ENCODE data around the gene IMP3. TPM values are rescaled to one million over a fixed set of nuclear protein-coding genes. Genes with fewer than 3 reads are reported as not detected.

The IMP3 gene
- total and polyA plus RNA-seq, 5 donors, result 39.4 to 49.3 (median 47.9) TPM

DNA sequence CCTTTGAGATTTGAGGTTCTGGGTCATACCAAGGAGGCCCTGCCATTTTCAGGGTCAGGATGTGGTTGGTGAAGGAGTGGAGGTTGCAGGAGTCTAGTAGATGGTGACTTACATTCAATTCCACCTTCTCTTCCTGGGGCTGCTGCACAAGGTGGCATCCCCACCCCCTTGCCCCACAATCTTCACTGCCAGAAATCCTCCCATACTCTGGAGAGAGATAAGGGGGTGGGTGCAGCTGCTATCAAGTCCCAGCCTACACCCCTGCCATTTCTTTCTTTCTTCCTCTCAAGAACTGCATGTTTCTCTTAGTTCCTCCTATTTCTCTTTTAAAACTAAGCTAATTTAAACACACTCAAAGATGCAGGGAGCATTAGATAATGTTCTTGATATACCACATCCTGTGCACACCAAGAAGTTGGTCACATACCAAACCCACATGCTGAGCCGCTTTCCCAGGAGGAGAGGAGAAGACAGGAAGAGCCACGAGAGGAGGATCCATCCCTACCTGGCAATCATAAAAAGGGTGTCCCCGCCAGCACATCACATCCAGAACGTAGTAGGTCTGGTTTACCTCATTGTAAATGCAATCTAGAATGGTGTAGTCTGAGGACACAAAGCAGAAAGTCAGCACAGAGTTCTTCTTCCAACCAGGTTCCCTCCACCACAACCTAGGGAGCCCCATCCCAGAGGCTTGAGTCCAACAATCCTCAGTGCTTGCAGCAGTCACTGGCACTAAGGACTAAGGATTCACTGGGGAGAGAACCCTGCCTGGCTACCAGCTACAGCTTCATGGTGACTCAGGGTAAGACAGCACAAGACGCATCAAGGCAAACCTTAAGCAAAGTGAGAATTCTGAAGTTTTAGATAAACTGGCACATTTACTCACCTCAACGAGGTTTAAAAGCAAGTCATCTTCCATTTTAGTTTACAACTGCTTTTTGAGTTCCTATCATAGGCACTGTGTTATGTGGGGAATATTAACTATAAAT, 33.0 kb downstream of the IMP3 start:
- no peak overlapping the region for H3K27ac ChIP-seq (ENCODE audit: low read length)
- no peaks in the 10 kb centered on the region for H3K9me3 ChIP-seq (ENCODE audit: control insufficient read depth, low read length)
- 80% methylated on average over 6 of the region's 6 CpGs for WGBS
- no peaks in the 10 kb centered on the region for H3K27me3 ChIP-seq (ENCODE audit: control insufficient read depth, insufficient read depth)
- intact Hi-C loops (cut with DNase I), result no loop called here
- no peaks in the 10 kb centered on the region for H3K4me1 ChIP-seq (ENCODE audit: control insufficient read depth, insufficient read depth, low read length)
- no peak overlapping the region for H3K4me3 ChIP-seq (ENCODE audit: low read length)
- DNase-seq, result no peak
- ATAC-seq, result no peak

DNA sequence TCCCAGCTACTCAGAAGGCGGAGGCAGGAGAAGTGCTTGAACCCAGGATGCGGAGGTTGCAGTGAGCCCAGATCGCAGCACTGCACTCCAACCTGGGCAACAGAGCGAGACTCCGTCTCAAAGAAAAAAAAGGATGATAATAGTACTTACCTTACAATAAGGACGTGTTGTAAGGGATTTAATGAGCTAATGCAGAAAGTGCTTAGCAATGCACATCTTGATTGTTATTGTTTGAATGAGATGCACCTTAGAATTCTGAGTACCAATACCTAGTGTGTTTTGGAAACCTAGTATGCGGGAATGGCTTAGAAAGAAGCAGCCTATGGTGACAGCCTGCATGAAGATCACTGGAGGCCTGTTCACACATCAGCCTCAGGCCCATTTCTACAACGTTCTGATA, 34.0 kb downstream of the IMP3 start:
- Histone ChIP-seq H3K27ac (ENCODE audit: low read length) (no peak overlapping the region), H3K4me1 (ENCODE audit: control insufficient read depth, insufficient read depth, low read length) (no peaks in the 10 kb centered on the region), H3K4me3 (ENCODE audit: low read length) (no peak overlapping the region), H3K27me3 (ENCODE audit: control insufficient read depth, insufficient read depth) (no peaks in the 10 kb centered on the region), H3K9me3 (ENCODE audit: control insufficient read depth, low read length) (no peaks in the 10 kb centered on the region)
- DNase-seq (no peak), ATAC-seq (no peak)
- intact Hi-C loops (cut with DNase I), result no loop called here
- WGBS, result 93% methylated on average over 8 of the region's 8 CpGs

DNA sequence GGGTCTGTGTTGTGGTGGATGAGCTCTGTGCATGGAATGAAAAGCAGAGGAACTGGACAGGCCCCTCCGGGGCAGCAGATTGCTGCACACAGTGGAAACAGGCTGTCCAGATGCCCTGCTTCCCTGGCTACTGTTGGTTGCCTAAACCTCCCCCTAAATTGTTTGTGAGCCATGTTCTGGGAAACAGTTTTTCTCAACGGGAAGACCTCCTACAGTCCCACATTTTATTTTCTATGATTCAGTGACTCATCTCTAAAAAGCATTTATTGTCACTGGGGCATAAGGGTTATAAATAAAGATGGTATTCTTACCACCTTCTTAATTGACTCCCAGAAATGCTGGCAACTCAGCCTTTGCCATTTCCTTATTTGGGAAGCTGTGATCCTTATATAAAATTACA, 40.6 kb downstream of the IMP3 start:
- no peak overlapping the region for H3K27ac ChIP-seq (ENCODE audit: low read length)
- WGBS, result 64% methylated on average over 2 of the region's 2 CpGs

DNA sequence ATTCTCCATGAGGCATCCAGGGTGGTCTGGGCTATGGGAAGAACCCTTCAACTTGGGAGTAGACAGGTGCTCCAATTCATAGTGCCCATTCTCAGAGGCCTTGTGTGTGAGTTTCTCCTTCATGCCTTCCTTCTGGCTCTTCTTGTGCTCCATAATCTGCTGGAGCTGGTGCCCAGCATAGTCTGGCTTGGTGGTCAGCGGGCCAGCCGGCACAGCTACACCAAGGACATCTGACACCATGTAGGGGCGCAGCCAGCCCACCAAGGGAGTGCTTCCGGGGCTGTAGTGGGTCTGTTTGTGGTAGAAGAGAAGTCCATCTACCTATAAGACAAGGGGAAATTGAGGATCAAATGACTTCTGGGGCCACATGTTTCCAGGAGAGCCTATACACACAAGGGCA, 41.7 kb downstream of the IMP3 start:
- no peaks in the 10 kb centered on the region for H3K4me1 ChIP-seq (ENCODE audit: control insufficient read depth, insufficient read depth, low read length)
- H3K27ac ChIP-seq (ENCODE audit: low read length), result no peak overlapping the region
- WGBS, result 93% methylated on average over 4 of the region's 4 CpGs
- no peak overlapping the region for H3K4me3 ChIP-seq (ENCODE audit: low read length)
- no peak for DNase-seq
- H3K27me3 ChIP-seq (ENCODE audit: control insufficient read depth, insufficient read depth), result no peaks in the 10 kb centered on the region
- no peaks in the 10 kb centered on the region for H3K9me3 ChIP-seq (ENCODE audit: control insufficient read depth, low read length)
- ATAC-seq, result no peak
- intact Hi-C loops (cut with DNase I), result no loop called here

More for the DNA sequence above, 40.6 kb downstream of the IMP3 start:
- no peak for DNase-seq
- no peaks in the 10 kb centered on the region for H3K9me3 ChIP-seq (ENCODE audit: control insufficient read depth, low read length)
- H3K4me3 ChIP-seq (ENCODE audit: low read length), result no peak overlapping the region
- ATAC-seq, result no peak
- no peaks in the 10 kb centered on the region for H3K27me3 ChIP-seq (ENCODE audit: control insufficient read depth, insufficient read depth)
- H3K4me1 ChIP-seq (ENCODE audit: control insufficient read depth, insufficient read depth, low read length), result no peaks in the 10 kb centered on the region
- intact Hi-C loops (cut with DNase I), result no loop called here

DNA sequence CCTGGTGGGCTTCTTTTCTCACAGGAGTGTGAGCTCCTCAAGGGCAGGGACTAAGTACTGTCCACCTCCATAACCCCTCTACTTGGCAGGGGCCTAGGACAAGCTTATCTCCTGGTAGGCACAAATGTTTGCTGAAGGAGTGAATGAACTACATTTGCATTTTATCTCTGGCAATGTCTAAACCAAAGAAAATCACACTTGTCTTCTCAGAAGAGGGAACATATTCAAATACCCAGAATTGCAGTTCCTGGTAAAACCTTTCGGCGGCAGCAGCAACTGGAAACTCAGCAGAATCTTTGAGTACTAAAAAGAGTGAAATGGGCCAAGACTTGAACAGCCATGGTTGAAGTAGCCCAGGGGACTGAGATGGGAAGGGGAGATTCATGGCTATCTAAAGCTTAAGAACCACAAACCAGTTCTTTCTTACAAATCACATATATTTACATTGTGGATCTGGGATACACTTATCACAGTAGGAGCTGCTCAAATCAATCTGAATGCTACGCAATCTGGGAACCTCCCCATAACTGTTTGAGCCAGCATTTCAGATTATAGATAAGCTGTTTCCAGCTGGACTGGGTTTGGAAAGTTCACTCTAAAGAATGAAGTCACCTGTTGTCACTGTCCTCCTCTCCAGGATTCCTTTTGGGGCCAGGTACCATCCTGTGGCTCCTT, 42.2 kb downstream of the IMP3 start:
- Histone ChIP-seq H3K4me1 (ENCODE audit: control insufficient read depth, insufficient read depth, low read length) (no peaks in the 10 kb centered on the region), H3K27me3 (ENCODE audit: control insufficient read depth, insufficient read depth) (no peaks in the 10 kb centered on the region), H3K4me3 (ENCODE audit: low read length) (no peak overlapping the region), H3K9me3 (ENCODE audit: control insufficient read depth, low read length) (no peaks in the 10 kb centered on the region), H3K27ac (ENCODE audit: low read length) (no peak overlapping the region)
- no peak for DNase-seq
- ATAC-seq, result peak in 1 of 2 donors; percentile 20
- intact Hi-C loops (cut with DNase I), result no loop called here
- 61% methylated on average over 3 of the region's 3 CpGs for WGBS

DNA sequence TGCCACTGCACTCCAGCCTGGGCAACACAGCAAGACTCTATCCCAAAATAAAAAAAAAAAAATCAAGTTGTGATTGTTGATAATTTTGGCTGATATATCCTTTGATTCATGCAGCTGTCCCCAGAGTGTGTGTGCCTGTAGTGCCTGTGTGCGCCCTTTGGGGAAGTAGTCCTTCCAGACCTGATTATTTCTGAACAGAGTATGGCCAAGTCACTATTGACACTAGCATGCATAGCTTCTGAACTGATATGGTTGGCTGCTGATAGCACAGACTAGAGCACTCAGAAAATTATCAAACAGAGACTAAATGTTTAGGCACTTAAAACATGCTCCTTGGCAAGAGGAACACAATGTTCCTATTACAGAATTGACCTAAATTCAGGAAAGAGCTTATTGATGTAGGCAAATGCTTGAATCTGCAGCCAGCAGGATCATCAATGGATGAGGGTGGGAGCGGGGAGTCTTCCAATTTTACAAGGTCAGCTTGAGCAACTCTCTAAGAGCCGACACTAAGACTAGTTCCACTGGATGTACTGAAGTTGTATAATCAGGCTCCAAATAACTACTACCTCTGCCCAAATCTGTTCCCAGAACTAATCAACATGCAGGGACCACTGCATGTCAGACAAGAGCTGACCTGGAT, 43.2 kb downstream of the IMP3 start:
- intact Hi-C loops (cut with DNase I), result no loop called here
- no peak for DNase-seq
- no peaks in the 10 kb centered on the region for H3K9me3 ChIP-seq (ENCODE audit: control insufficient read depth, low read length)
- no peak overlapping the region for H3K4me3 ChIP-seq (ENCODE audit: low read length)
- H3K27ac ChIP-seq (ENCODE audit: low read length), result no peak overlapping the region
- no peaks in the 10 kb centered on the region for H3K4me1 ChIP-seq (ENCODE audit: control insufficient read depth, insufficient read depth, low read length)
- H3K27me3 ChIP-seq (ENCODE audit: control insufficient read depth, insufficient read depth), result no peaks in the 10 kb centered on the region
- ATAC-seq, result no peak
- WGBS, result 81% methylated on average over 3 of the region's 3 CpGs

DNA sequence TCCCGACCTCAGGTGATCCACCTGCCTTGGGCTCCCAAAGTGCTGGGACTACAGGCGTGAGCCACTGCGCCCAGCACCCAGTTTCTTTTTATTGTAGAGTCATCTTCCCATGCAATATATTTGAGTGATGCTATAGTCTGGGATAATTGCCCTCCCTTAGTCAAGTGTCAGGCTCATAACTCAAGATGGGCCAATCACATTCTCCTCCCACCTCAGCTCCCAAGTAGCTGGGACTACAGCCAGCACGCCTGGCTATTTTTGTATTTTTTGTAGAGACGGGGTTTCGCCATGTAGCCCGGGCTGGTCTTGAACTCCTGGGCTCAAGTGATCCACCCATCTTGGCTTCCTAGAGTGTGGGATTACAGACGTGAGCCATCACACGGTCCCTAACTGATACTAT, 45.7 kb downstream of the IMP3 start:
- no peak for ATAC-seq

DNA sequence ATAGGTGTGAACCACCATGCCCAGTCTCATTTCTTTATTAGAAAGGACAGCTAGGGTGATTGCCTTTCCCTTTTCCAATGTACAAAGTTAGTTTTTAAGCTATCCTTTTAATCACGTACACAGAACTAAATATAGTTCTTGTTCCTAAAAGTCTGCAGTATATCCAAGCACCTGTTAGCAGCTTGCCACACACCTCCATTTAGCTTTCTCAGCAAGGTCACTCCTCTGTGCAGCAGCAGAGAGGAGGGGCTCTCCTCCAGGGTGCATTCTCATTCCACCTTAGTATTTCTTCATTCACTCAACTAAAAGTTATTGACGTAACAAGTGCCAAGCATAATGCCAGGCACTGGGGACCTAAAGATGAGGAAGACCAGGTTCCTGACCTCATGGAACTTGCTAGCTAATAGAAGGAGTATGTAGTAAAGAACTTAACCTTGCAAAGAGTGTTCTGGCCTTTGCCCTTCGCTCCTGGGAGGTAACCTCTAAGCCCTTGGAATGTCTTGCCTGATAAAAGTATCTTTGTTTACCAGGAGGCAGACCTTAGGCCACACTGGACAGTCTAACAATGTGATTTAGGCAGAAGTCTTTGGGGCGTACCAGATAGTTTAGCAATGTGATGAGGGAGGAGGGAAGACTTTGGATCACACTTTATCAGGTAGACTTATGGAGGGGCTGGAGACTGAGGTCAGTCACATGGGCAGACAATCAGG, 48.2 kb downstream of the IMP3 start:
- Histone ChIP-seq H3K4me1 (ENCODE audit: control insufficient read depth, insufficient read depth, low read length) (peaks cover 2% of the 10 kb centered on the region), H3K9me3 (ENCODE audit: control insufficient read depth, low read length) (no peaks in the 10 kb centered on the region), H3K4me3 (ENCODE audit: low read length) (no peak overlapping the region), H3K27me3 (ENCODE audit: control insufficient read depth, insufficient read depth) (no peaks in the 10 kb centered on the region), H3K27ac (ENCODE audit: low read length) (no peak overlapping the region)
- ATAC-seq (no peak), DNase-seq (no peak)
- WGBS, result 89% methylated on average over 4 of the region's 4 CpGs
- intact Hi-C loops (cut with DNase I), result no loop called here

More for the DNA sequence above, 45.7 kb downstream of the IMP3 start:
- Histone ChIP-seq H3K4me1 (ENCODE audit: control insufficient read depth, insufficient read depth, low read length) (peaks cover 2% of the 10 kb centered on the region), H3K9me3 (ENCODE audit: control insufficient read depth, low read length) (no peaks in the 10 kb centered on the region), H3K27ac (ENCODE audit: low read length) (no peak overlapping the region), H3K27me3 (ENCODE audit: control insufficient read depth, insufficient read depth) (no peaks in the 10 kb centered on the region), H3K4me3 (ENCODE audit: low read length) (no peak overlapping the region)
- intact Hi-C loops (cut with DNase I), result no loop called here
- no peak for DNase-seq
- 75% methylated on average over 9 of the region's 9 CpGs for WGBS

DNA sequence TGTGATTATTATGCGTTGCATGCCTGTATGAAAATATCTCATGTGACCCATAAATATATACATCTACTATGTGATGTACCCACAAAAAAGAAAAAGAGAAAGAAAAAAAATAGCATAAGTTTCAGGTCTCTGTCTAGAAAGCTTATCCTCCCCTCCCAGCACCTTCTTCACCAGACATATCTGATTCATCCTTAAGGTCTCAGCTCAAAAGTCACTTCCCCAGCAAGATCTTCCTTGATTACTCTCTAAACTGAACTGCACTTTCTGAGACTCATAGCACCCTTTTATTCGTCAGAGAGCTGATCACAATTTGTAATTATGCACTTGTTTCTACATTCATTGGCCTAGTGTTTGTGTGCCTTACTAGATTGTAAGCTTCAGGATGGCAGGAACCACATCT, 49.8 kb downstream of the IMP3 start:
- no peak for DNase-seq
- intact Hi-C loops (cut with DNase I), result no loop called here
- no peak overlapping the region for H3K27ac ChIP-seq (ENCODE audit: low read length)
- H3K27me3 ChIP-seq (ENCODE audit: control insufficient read depth, insufficient read depth), result no peaks in the 10 kb centered on the region
- no peak for ATAC-seq
- H3K4me1 ChIP-seq (ENCODE audit: control insufficient read depth, insufficient read depth, low read length), result peaks cover 2% of the 10 kb centered on the region
- 97% methylated on average over 2 of the region's 2 CpGs for WGBS
- H3K4me3 ChIP-seq (ENCODE audit: low read length), result no peak overlapping the region
- H3K9me3 ChIP-seq (ENCODE audit: control insufficient read depth, low read length), result no peaks in the 10 kb centered on the region

Data from right cardiac atrium (tissue), 5 donors.